Measurements from ENCODE around the gene GCC2.
A peak's percentile ranks its signal among the peaks of the same experiment; 100 is the strongest.
"Not testable (repeated sequence)": the region's sequence is repeated elsewhere in the genome, so short reads cannot be mapped to it uniquely, and the experiment has no call there.

The GCC2 gene

GRCh38 chr2:108454440-108454839 lies 5.4 kb downstream of the GCC2 start:
- Mint-ChIP-seq H3K9me3 (peaks cover 16% of the 10 kb centered on the region), H3K4me1 (ENCODE audit: low read depth) (peaks cover 73% of the 10 kb centered on the region), H3K4me3 (no peak overlapping the region), H3K27me3 (no peaks in the 10 kb centered on the region), H3K27ac (no peak overlapping the region), H3K36me3 (ENCODE audit: low read depth) (peaks cover 75% of the 10 kb centered on the region)

GRCh38 chr2:108455571-108455970 lies 6.6 kb downstream of the GCC2 start:
- H3K4me3 Mint-ChIP-seq = no peak overlapping the region
- H3K4me1 Mint-ChIP-seq (ENCODE audit: low read depth) = peaks cover 73% of the 10 kb centered on the region
- H3K9me3 Mint-ChIP-seq = peaks cover 16% of the 10 kb centered on the region
- no peaks in the 10 kb centered on the region for H3K27me3 Mint-ChIP-seq
- no peak overlapping the region for H3K27ac Mint-ChIP-seq
- H3K36me3 Mint-ChIP-seq (ENCODE audit: low read depth) = peaks cover 84% of the 10 kb centered on the region

- no peak overlapping the region for H3K27ac Mint-ChIP-seq
- no peaks in the 10 kb centered on the region for H3K27me3 Mint-ChIP-seq
- peaks cover 85% of the 10 kb centered on the region for H3K36me3 Mint-ChIP-seq (ENCODE audit: low read depth)
- H3K4me3 Mint-ChIP-seq = no peak overlapping the region
- peaks cover 16% of the 10 kb centered on the region for H3K9me3 Mint-ChIP-seq
- H3K4me1 Mint-ChIP-seq (ENCODE audit: low read depth) = peaks cover 61% of the 10 kb centered on the region
Measured at GRCh38 chr2:108458082-108458481, 9.1 kb downstream of the GCC2 start.

GRCh38 chr2:108459441-108459840 lies 10.4 kb downstream of the GCC2 start:
- Mint-ChIP-seq H3K9me3 (peaks cover 16% of the 10 kb centered on the region), H3K27ac (no peak overlapping the region), H3K27me3 (no peaks in the 10 kb centered on the region), H3K4me3 (no peak overlapping the region), H3K4me1 (ENCODE audit: low read depth) (peaks cover 58% of the 10 kb centered on the region), H3K36me3 (ENCODE audit: low read depth) (peaks cover 84% of the 10 kb centered on the region)

GRCh38 chr2:108460345-108461037 lies 11.5 kb downstream of the GCC2 start:
- Mint-ChIP-seq H3K4me1 (ENCODE audit: low read depth) (peaks cover 56% of the 10 kb centered on the region), H3K4me3 (no peak overlapping the region), H3K27me3 (no peaks in the 10 kb centered on the region), H3K9me3 (peaks cover 16% of the 10 kb centered on the region), H3K27ac (peak overlapping the region; percentile 53), H3K36me3 (ENCODE audit: low read depth) (peaks cover 84% of the 10 kb centered on the region)

- Mint-ChIP-seq H3K4me1 (ENCODE audit: low read depth) (no peaks in the 10 kb centered on the region), H3K9me3 (no peaks in the 10 kb centered on the region), H3K27ac (no peak overlapping the region), H3K4me3 (no peak overlapping the region), H3K27me3 (no peaks in the 10 kb centered on the region), H3K36me3 (ENCODE audit: low read depth) (peaks cover 73% of the 10 kb centered on the region)
Measured at GRCh38 chr2:108477099-108477498, 28.1 kb downstream of the GCC2 start.

GRCh38 chr2:108485253-108485652 lies 36.2 kb downstream of the GCC2 start:
- H3K4me1 Mint-ChIP-seq (ENCODE audit: low read depth) = no peaks in the 10 kb centered on the region
- H3K36me3 Mint-ChIP-seq (ENCODE audit: low read depth) = peaks cover 55% of the 10 kb centered on the region
- no peaks in the 10 kb centered on the region for H3K9me3 Mint-ChIP-seq
- H3K27me3 Mint-ChIP-seq = no peaks in the 10 kb centered on the region
- H3K4me3 Mint-ChIP-seq = no peak overlapping the region
- H3K27ac Mint-ChIP-seq = no peak overlapping the region

GRCh38 chr2:108490506-108491122 lies 41.6 kb downstream of the GCC2 start:
- peaks cover 45% of the 10 kb centered on the region for H3K36me3 Mint-ChIP-seq (ENCODE audit: low read depth)
- no peaks in the 10 kb centered on the region for H3K9me3 Mint-ChIP-seq

GRCh38 chr2:108491848-108492247 lies 42.8 kb downstream of the GCC2 start:
- H3K4me1 Mint-ChIP-seq (ENCODE audit: low read depth) = peaks cover 11% of the 10 kb centered on the region
- H3K36me3 Mint-ChIP-seq (ENCODE audit: low read depth) = peaks cover 45% of the 10 kb centered on the region
- H3K27ac Mint-ChIP-seq = no peak overlapping the region
- H3K9me3 Mint-ChIP-seq = no peaks in the 10 kb centered on the region
- no peaks in the 10 kb centered on the region for H3K27me3 Mint-ChIP-seq
- no peak overlapping the region for H3K4me3 Mint-ChIP-seq

More at GRCh38 chr2:108490506-108491122, 41.6 kb downstream of the GCC2 start:
- Mint-ChIP-seq H3K27ac (no peak overlapping the region), H3K4me3 (no peak overlapping the region), H3K27me3 (no peaks in the 10 kb centered on the region), H3K4me1 (ENCODE audit: low read depth) (peaks cover 11% of the 10 kb centered on the region)

- Mint-ChIP-seq H3K4me1 (ENCODE audit: low read depth) (peaks cover 11% of the 10 kb centered on the region), H3K27ac (no peak overlapping the region), H3K27me3 (no peaks in the 10 kb centered on the region), H3K36me3 (ENCODE audit: low read depth) (peaks cover 40% of the 10 kb centered on the region), H3K4me3 (no peak overlapping the region), H3K9me3 (no peaks in the 10 kb centered on the region)
Measured at GRCh38 chr2:108492364-108492763, 43.4 kb downstream of the GCC2 start.

- H3K36me3 Mint-ChIP-seq (ENCODE audit: low read depth) = peaks cover 34% of the 10 kb centered on the region
- not testable (repeated sequence) for H3K4me1 Mint-ChIP-seq (ENCODE audit: low read depth); H3K27me3 Mint-ChIP-seq; H3K9me3 Mint-ChIP-seq; H3K4me3 Mint-ChIP-seq; H3K27ac Mint-ChIP-seq
Measured at GRCh38 chr2:108496167-108496566, 47.2 kb downstream of the GCC2 start.

- not testable (repeated sequence) for H3K4me1 Mint-ChIP-seq (ENCODE audit: low read depth); H3K27me3 Mint-ChIP-seq; H3K27ac Mint-ChIP-seq; H3K9me3 Mint-ChIP-seq; H3K4me3 Mint-ChIP-seq
- peaks cover 41% of the 10 kb centered on the region for H3K36me3 Mint-ChIP-seq (ENCODE audit: low read depth)
Measured at GRCh38 chr2:108507620-108508019, 58.6 kb downstream of the GCC2 start.

- H3K36me3 Mint-ChIP-seq (ENCODE audit: low read depth) = peaks cover 10% of the 10 kb centered on the region
- H3K27ac Mint-ChIP-seq; H3K4me1 Mint-ChIP-seq (ENCODE audit: low read depth); H3K27me3 Mint-ChIP-seq; H3K4me3 Mint-ChIP-seq; H3K9me3 Mint-ChIP-seq: not testable (repeated sequence)
Measured at GRCh38 chr2:108512431-108512830, 63.4 kb downstream of the GCC2 start.

GRCh38 chr2:108514478-108514877 lies 65.5 kb downstream of the GCC2 start:
- H3K4me3 Mint-ChIP-seq; H3K27me3 Mint-ChIP-seq; H3K27ac Mint-ChIP-seq; H3K9me3 Mint-ChIP-seq; H3K4me1 Mint-ChIP-seq (ENCODE audit: low read depth): not testable (repeated sequence)
- H3K36me3 Mint-ChIP-seq (ENCODE audit: low read depth) = peaks cover 10% of the 10 kb centered on the region

- not testable (repeated sequence) for H3K36me3 Mint-ChIP-seq (ENCODE audit: low read depth); H3K4me1 Mint-ChIP-seq (ENCODE audit: low read depth); H3K27me3 Mint-ChIP-seq; H3K9me3 Mint-ChIP-seq; H3K4me3 Mint-ChIP-seq; H3K27ac Mint-ChIP-seq
Measured at GRCh38 chr2:108524688-108525087, 75.7 kb downstream of the GCC2 start.

GRCh38 chr2:108525258-108525657 lies 76.3 kb downstream of the GCC2 start:
- not testable (repeated sequence) for H3K27ac Mint-ChIP-seq; H3K9me3 Mint-ChIP-seq; H3K4me1 Mint-ChIP-seq (ENCODE audit: low read depth); H3K4me3 Mint-ChIP-seq; H3K27me3 Mint-ChIP-seq; H3K36me3 Mint-ChIP-seq (ENCODE audit: low read depth)

All from stimulated activated naive CD8-positive, alpha-beta T cell treated with anti-CD3 and anti-CD28 coated beads, Interleukin-15, Interleukin-2, amounts not matched to agents 100 ng/mL and 50 ng/mL, for 24 hours (primary cell).